GM18502 (cell line): Measurements from ENCODE around the gene TNS3.

Experiments used
- ATAC-seq: cut with Tn5 transposase; IDR thresholded peaks from one replicate; pipeline ENCODE4 v1.9.1; 2021; ENCODE audit warnings: mild to moderate bottlenecking; ENCODE audit not compliant: unreplicated experiment, poor library complexity

The TNS3 gene

DNA sequence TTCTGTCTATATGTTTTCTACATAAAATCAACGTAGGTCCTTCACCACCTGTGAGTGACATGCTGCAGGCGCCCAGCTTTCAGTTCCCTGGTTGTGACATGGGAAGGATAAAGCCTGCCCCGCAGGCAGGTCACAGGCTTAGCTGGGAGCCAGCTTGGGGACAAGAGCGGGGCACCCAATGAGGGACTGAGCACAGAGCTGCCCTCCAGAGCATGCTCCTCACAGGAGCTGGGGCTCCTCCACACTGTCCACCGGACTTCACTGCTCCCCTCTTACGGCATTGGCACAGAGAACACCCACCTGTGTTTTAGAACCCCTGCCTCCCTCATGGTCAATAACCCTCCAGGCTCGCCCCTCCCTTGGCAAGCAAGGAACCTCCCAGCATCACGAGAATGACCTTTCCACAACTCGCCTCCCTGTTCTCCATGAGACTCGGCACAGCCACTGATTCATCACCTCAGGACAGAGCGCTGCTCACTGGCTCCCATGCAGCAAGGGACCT is 187.1 kb downstream of the TNS3 start:
- no peak for ATAC-seq

DNA sequence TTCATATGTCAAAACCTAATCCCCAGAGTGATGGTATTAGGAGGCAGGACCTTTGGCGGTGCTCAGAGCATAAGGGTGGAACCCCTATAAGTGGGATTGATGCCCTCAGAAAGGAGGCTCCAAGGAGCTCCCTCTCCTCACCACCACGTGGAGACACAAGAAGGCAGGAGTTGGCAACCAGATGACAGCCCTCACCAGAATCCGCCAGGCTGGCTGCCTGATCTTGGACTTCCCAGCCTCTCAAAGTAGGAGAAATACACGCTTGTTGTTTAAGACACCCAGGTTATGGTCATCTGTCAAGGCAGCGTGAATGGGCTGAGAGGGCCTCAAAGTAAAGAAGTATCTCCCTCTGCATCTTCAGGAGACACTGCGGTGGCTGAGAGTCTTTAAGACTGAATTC is 187.7 kb downstream of the TNS3 start:
- no peak for ATAC-seq

DNA sequence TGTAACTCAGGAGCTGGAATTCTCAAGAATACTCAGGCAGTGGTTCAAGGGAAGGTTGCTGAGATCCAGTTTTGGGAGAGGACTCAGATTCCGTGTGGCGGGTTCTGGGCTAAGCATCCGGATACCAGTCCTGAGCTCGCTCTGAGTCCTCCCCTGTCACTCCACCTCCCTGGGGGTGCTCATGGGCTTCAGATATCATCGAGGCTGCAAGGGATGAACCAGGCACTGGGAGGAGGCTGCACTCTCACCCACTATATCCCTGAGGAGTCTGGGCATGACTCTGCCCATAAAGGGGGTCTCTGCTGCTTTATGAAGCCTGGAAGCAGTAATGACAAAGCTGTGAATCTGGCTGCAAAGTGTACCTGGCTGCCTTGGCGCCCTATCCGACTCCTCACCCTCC is 188.5 kb downstream of the TNS3 start:
- no peak for ATAC-seq

DNA sequence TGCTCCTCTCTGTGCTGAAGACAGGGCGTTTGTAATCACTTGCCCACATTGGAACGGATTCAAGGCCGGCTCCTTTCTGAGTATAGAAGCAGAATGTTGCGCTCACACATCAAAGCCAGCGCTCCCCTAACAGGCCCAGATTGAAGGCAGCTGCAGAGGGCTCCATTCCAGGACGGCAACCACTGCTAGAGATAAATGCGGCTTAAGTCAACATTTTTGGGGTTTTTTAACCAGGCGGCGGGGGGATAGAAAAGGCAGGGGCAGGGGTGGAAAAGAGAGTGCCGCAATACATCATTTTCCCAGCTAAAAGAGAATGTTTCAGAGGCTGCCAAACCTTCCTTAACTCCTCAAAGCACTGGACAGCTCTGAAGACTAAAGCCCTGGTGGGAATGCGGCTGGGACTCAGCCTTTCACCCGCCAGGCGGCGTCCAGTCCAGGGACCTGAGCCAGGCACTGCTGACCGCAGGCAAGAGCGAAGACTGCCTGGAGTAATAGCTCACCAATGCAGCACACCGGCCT is 189.6 kb downstream of the TNS3 start:
- ATAC-seq = no peak

DNA sequence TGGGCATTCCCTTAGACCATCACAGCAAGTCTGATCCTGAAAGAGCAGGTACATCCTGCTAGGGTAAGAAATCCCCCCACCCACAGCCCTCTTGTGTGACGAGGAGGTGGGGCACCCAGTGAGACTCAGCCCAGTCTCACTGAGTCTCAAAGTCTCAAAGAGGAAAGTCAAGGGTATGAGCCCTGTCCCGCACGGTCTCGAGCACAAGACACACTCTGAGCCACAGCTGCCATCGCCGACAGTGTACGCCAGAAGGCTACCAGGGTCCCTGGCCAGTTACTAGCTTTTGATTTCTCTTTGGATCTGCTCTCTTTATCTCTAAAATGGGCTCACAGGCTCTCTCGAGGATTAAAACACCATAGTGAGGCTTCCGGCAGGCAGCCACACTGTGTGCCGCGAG is 190.2 kb downstream of the TNS3 start:
- ATAC-seq = no peak

DNA sequence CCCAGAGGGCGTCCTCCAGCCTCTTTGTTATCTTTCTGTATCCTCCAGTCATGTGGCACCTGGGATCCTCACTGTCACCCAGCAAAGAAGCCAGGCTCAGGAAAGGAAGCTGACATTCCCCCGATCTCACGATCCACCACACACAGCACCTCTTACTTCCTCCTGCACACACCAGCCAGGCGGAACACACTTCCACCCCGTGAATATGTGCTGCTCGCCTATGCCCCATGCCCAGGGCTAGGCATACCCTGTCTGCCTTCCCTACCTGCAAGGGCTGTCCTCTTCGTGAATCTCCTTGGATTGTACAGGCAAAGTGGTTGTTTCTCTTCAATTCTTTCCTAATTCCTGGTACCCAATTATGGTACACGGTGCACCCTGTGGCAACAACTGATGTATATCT is 191.0 kb downstream of the TNS3 start:
- no peak for ATAC-seq

DNA sequence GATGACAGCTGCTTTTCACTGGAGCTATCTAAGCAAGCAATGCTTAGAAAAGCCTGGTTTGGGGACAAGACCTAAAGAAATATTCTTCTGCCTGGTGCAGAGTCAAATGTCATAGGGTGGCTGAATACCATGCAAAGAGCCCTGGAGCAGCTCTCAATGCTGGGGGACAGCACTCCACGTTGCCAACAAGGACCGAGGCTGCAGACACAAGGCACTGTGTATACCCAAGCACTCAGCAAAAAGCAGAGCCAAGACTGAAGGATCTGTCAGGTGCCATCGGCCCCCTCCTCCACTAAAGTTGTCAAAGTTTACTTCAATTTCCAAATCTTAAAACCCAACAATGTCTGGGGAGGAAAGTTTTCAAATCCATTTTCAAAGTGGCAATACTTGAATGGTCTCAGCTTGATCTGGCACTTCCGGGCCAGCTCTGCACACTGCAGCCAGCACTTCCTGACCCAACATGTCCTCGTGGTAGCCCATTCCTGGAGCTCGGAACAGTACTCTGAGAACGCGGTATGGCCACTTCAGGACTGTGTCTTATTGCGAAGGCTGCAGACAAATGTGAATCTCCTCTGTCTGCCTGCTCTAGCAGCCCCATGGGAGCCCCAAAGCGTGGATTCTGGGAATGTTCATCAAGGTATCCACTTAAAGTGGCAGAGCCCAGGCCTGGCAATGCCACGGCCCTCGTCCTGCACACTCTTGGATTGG is 191.8 kb downstream of the TNS3 start:
- ATAC-seq = no peak

DNA sequence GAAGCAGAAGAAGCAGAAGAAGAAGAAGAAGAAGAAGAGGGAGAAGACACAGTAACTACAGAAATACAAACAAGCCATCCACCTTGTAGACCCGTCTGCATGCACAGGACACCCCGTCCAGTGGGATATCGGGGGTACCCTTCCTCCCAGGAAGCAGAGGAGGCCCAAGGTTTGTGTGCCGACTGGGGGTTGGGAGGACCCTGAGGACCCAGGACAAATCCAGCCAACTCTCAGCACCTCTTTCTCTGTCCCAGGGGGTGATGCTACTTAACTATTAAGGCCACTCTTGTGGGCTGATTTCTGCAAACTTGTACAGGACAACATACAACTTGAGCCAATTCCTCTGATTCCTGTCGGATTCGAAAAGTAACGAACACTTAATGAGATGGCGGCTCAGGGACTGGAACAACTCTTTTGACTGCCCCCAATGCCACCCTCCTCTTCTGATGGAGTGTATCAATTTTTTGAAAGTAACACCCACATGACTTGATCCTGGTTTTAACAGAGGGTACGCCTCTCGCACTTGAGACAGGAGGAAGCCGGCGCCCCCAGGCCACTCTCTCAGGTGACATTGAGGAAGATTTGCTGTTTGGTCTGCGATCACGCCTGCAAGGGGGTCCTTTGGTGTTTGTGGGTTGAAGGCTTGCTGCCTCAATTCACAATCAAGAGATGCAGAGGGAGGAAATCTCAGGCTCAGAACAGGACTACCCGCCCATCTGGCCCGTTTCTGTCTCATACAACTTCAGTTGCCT is 192.6 kb downstream of the TNS3 start:
- no peak for ATAC-seq

DNA sequence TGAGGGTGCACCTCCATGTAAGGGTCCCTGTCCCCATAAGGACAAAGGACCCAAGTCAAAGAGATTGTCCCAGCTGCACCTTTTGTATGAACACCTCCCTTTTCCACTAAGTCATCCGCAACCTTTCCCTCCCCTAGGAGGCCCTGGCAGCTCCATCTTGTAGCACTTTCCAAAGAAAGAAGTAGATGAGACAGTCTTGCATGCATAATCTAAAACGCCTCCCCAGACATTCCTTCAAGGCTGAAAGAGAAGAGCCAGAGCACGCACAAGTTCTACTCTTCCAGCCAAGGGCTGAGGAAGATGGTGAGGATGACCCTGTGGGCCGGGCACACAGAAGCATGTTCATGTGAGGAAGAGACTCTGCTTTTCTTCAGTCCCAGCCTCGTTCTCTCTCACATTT is 194.4 kb downstream of the TNS3 start:
- no peak for ATAC-seq

DNA sequence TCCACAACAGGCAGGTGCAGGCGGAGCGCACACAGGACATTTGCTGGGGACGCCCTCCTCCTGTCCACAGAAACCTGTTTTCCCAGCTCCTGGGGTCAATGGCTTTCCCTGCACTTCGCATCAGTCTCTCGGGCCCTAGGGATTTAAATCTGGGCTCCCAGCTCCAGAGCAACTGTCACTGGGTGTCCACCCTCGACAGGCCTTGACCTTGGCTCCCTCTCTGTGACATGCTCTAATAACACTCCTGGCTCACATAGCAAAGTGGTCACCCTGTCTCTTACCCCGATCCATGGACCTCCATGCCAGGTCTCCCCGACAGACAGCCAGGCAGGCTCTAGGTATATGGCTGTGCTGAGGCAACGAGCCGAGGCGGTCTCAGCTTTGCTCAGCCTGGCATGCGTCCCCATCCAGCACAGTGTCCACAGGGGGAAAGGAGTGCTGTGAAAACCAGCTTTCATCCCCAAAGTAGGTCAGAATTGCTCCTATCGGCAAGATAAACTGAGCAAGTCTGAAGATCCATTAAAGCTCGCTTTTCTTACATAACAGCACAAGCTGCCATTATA is 195.6 kb downstream of the TNS3 start:
- no peak for ATAC-seq

DNA sequence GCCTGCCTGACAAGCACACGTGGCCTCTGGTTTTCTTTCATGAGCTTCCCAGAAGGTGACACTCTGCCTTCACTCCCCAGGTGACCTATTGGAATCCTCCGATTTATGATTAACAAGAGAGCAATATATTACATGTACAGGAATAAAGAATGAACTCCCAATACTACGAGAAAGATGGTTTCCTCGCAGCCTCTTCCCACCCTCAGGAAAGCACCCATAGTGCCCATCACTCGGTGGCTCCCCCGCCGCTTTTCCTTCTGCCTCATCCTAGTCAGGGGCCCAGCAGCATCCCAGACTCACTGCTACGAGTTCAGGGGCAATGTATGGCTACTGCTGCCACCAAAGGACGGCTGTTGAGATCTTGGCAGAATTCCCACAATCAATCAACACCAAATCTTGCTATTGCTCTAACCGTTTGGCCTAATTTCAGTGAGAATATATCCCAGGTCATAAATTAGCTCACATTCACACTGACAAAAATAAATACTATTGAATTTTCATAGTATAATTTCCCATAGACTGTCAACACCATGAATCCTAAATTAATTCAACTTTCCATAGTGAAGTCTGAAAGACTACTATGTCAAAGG is 196.3 kb downstream of the TNS3 start:
- ATAC-seq = no peak

DNA sequence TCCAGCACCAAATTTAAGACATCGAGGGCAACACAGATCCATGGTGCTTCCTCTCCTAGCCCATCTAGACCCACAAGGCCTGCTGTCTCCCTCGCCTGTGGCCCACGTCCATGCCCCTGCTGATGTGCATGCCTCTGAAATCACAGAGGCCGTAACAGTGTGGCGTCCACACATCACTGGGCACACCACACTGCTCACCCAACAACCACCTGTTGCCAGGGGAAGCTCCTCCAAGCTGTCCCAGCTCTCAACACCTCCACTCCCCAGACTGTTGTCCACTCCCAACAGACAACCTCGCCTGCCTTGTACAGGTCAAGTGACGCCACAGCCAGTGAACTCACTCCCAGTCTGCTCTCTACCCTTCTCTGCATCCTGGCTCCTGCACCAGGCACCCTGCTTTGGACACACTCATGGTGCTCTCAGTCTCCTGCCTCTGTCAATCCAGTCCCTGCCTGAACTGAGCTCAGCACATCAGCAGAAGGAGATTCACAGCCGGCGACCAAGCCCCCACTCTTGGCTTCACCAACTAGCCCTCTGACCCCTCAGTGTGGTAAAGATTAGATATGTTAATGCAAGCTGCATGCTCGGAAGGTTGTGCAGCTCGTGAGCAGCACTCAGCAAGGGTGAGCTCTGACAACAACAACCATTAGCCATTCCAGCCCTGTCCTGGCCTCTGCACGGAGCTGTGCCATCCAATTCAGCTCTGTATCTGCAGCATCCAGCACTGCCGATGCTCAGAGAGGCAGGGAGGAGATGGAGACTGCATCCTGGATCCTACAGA is 197.0 kb downstream of the TNS3 start:
- ATAC-seq = no peak

DNA sequence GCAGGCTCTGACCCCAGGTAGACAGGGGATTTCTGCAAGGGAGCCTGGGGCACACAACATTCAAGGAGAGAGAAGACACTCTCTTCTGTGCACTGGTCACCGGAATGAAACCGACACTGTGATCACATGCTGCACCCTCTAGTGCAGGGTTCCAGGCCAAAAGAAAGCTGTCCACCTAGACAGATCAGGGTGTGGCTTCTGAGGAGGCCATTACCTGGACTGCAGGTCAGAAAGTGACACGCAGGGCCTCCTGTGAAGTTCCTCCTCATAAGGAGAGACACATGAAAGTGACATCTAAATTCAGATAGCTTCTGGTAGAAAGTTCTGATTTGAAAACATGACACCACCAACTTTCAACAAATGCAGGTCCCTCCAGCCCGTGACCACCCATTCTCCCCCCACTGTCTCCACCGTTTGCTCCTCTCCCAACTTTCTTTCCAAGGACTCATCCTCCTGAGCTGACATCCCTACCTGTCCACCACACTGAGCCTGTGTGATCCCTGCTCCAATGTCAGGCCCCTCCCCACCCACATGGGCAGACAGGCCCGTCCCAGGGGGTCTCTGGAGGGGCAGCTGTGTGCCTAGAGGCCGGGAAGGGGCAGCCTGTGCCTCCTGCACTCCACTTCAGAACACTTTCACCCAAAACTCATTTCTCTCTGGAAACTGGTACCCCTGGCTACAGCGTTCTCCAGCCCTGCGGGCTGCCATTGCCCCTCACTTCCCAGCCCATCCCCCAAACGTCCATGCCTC is 198.0 kb downstream of the TNS3 start:
- ATAC-seq = no peak

DNA sequence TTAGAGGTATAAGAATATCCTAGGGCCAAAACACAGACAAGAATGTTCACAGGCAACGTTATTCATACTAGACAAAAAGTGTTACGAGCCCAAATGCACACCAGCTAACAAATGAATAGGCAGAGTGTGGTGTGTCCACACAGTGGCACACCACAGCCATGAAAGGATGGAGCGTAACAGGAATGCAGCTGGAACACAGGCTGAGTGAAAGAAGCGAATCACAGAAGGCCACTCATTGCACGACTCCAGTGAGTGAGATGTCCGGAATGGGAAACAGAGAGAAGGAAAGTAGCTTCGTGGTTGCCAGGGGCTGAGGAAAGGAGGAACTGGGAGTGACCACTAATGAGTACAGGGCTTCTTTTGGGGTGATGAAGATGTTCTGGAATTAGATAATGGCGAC is 198.8 kb downstream of the TNS3 start:
- ATAC-seq = no peak

DNA sequence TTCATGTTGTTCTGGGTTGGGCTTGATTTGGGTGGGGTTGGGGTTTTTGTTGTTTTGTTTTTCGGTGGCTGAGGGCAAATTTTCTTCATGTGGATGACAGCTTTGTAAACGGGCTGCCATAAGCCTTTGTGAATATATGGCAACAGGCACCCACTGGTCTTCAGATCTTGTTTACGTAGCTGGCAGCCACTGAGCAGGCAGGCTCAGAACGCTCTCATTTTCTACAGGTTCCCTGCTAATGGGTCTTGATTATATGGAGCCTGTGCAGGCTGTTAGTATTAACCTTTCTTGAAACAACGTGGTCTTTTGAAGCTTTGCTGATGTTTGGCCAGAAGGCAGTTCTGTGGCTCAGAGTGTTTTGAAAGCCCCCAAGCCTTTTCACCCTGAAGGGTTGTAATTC is 199.7 kb downstream of the TNS3 start:
- ATAC-seq = no peak

DNA sequence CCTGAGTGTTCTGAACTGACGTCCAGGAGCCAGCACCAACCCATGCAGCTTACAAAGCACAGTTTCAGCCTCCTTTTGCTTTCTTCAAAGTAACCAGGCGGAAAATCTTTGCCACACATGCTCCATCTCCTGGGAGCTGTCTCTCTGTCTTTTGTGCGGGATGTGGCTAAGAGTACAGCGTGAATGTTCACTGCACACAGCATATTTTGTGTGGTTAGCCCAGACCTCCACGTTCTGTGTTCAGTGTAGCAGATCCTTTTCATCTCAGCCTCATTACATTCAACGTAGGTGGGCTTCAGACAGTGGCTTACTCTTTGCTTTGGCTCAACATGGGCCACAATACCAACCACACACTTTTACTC is 200.8 kb downstream of the TNS3 start:
- ATAC-seq = no peak

DNA sequence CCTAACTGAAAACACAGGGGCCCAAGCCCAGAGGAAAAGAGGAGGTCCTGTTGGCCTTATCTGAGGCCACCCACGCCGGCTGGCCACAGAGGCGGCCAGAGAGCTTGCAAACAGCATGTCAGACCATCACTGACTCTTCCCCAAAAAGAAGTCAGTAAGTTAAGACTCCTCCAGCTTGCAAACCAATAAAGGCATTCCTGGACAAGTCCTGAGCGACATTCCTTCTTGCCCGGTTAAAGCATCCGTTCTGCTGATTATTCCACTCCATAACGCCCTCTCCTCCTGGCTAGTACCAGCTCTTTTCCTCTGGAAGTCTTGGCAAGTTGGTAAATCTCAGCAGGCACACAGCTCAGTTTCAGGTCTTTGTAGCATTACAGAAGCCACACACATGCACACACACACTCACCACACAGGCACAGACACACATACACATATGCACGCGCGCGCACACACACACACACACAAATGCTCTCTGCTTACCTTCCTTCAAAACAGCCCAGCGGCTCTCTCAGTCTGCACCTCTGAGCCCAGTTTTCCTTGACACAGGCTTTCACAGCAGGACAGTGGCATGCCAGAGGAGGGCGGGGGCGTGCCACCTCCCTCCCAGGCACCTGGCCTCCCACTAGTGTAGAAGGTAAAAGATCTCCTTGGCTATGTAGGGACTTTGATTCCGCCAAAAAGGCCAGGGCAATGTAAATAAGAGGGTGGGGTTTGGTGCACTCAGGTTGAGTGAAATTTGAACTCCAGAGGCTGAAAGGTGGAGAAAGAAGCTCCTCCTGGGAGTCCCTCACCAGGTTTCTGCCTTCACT is 201.4 kb downstream of the TNS3 start:
- no peak for ATAC-seq

DNA sequence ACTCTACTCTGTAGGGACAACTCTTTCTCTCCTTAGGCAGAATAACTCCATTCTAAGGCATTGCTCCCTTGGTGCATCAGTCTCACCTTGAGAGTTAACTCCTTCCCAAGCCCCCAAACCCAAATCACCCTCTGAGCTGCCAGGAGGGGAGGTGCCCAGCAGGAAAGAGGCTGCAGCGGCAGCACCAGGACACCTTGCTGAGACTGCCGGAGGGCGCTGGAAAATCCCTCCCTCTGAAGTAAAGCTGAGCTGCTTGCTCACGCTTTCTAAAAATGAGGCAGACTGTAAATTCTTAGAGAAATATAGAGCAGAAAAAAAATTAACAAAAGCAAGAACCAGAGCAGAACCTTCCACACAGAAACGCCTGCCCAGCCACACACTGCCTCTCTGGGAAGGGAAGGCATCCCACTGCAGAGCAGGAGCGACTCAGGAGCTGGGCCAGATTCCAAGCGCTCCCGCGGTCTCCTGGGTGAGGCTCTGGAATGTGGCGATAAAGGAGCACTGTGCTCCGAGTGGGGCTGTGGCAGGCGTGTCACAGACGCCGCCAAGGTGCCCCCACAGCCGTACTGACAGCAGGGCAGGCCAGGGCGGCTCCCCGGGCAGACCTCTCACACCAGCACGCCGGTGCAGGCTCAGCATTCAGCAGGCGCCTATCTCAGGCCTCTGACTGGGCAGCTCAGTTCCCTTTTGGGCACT is 202.1 kb downstream of the TNS3 start:
- no peak for ATAC-seq
